Hematopoietic multipotent progenitor cell treated with erythropoietin and hydrocortisone succinate and interleukin-3 and kit ligand, for 17 days (in vitro differentiated cells): Measurements from ENCODE around the gene PKMYT1.

Experiments
- DNase-seq: peaks from one replicate; pipeline ENCODE4 v3.0.0-alpha.2; 2015; ENCODE audit warnings: low spot score

The PKMYT1 gene

DNA sequence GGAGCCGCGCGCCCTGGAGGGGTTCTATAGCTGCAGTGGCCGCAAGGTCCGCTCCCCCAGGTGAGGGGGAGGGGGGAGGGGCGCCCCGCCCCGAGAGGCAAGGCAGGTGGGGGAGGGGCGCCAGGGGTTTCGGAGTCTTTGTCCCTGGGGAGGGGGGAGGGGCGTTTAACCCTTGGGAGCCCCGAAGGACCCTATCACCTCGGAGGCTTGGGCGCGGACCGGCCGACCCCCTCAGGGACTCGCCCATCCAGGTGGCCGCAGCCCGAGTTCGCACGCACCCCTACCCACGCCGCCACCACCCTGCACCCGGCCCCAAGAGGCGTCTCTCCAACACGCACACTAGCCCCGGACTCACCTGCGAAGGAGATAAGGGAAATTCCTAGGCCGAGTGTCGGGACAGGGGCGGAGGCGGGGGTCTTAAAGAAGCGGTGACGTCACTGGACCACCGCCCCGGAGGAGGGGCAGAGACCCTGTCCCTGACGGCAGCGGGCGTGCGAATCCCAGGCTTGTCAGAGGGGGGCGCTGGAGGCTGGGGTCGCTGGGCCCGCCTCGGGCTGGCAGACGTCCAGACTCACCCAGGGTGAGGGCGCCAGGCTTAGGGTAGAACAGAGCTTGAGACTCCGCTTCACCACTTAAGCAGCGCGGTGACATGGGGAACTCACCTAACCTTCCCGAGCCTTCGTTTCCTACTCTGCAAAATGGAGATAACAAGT is 37.7 kb upstream of the PKMYT1 start, which contains the start of gene CLDN6:
TSS of gene CLDN6 (minus strand) at position 390 of the 713 bp plus-strand sequence. CDS start 2,162 bp downstream, outside the sequence.
- DNase-seq: peak; percentile 51

DNA sequence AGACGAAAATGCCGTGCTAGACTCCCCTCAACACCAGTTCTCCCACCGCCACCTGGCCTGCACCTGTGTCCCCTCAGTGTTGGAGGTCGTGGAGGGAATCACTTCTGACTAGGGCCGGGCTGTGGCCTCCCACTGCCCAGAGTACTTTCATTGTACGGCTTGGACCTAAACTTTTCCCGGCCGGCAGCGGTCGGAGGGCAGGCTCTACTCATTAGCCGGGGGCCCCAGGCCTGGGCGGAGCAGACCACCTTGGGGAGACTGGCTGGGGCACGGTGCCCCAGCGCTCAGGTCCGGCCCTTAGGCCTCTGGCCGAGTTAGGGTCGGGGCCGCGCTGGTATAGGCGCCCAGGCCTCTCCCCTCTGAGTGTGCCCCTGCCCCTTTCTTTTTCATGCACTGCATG is 37.1 kb upstream of the PKMYT1 start:
- DNase-seq: no peak

DNA sequence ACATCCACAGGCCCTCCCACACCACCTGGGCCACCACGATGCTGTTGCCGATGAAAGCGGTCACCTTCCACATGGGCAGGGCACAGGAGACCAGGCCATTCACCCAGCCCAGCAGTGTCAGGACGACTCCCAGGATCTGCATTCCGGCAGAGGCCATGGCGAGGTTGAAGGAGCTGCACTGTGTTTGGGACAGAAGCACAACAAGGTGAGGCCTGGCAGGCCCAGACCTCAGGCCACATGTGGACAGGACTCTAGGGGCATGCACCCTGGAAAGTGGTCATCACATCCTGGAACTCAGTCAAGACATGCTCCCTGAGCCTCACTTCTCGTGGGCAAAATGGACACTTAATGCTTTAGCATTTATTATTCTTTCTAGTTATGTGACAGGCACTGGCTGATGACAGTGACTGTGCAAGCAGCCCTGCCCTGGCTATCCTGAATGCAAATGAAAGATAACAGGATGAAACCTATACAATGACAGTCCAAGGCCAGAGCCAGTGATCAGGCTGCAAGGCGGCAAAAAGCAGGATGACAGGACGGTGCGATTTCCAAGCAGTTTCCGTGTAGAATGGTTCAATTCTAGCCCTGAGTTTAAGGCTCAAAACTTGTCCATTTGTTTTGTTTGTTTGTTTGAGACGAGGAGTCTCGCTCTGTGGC is 35.7 kb upstream of the PKMYT1 start:
- no peak for DNase-seq

DNA sequence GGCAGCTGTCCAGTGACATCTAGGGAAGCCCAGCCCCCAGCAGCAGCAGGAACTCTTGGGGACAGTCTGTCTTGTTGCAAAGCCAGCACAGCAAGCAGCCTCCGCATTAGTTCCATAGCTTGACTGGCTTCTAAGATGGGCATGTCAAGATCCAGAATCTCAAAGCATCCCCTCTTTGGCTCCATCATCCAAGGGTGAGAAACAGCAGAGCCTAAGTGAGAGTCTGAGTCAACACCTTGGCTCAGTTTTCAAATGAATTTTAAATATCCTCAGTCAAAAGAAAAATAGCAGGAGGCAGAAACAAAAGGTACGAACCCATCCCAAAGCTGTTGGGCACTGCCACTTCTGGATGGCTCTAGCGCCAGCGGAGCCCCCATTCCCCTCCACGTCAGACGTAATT is 34.7 kb upstream of the PKMYT1 start:
- no peak for DNase-seq

DNA sequence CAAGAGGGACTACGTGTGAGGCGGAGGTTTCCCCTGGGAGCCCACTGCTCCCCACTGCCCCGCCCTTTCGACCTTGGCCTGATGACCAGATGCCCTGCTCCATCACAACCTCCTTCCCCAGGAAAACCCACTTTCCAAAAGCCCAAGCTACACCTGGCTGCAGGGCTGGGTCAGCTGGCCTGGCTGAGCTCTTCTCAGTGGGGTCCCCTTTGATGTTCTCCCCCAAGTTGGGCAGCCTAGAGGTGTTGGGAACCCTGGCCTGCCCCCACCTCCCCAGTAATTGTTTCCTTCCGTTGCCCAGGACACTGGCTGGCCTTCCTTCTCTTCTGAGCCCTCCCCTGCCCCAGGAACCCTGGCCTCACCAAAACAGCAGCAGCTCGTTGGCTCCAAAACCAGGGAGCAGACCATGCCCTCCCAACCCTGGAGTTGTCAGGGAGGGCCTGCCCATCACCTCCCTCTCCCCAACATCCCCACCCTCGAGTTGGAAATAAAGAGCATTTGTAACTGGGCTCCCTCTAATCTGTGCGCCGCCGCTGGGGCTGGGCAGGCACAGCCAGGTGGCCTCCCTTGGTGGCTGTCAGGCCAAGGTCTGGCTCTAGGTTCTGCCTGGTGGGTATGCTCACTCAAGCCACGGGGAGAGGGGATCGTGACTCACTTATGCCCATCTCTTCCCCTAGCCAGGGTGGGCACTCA is 33.9 kb upstream of the PKMYT1 start:
- DNase-seq: no peak

DNA sequence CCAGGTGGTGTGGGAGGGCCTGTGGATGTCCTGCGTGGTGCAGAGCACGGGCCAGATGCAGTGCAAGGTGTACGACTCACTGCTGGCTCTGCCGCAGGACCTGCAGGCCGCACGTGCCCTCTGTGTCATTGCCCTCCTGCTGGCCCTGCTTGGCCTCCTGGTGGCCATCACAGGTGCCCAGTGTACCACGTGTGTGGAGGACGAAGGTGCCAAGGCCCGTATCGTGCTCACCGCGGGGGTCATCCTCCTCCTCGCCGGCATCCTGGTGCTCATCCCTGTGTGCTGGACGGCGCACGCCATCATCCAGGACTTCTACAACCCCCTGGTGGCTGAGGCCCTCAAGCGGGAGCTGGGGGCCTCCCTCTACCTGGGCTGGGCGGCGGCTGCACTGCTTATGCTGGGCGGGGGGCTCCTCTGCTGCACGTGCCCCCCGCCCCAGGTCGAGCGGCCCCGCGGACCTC is 33.3 kb upstream of the PKMYT1 start:
- DNase-seq: no peak

DNA sequence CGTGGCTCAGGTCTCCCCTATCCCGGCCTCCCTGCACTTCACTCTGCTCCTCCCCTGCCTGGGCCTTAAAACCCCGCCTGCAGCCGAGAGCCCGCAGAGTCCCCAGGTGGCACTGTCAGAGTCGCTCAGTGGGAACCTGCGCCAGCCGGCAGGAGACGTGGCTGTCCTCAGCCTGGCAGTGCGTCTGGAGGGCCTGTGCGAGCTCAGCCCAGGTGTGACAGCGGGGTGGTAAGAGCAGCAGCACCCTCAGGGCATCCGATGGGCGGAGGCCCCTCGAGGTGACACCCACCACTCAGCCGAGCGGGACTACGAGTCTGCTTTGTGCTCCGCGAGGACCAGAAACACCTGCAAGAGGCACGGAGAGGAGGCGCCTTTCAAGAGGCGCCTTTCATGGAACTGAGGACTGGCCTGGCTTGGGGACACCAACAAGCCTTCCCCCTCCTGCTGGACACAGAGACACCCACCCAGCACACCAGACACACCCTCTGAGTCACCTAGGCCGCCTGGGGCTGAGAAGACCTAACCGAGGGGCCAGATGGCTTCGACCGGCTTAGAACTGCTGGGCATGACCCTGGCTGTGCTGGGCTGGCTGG is 32.7 kb upstream of the PKMYT1 start, which contains the start of gene CLDN9:
TSS of gene CLDN9 (plus strand) at position 96 of the 593 bp plus-strand sequence. CDS start at position 536, 440 bp downstream.
- no peak for DNase-seq

DNA sequence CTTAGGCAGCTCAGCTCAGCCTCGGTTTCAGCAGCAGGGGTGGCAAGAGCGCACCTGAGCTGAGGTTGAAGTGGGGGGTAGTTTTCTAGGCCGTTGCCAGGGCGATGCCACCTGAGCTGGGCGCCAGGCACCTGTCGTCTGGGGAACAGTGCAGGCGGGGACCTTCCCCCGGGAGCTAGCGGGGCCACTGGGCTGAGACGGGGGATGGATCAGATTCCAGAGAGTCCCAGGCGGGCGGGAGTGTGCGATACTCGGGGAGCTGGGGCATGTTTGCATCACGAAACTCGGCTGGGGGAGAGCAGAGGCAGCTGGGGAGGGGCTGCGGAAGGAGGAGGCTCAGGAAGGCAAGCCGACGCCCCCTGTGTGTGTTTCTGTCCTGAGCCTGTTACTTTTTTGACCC is 32.0 kb upstream of the PKMYT1 start:
- DNase-seq: no peak

DNA sequence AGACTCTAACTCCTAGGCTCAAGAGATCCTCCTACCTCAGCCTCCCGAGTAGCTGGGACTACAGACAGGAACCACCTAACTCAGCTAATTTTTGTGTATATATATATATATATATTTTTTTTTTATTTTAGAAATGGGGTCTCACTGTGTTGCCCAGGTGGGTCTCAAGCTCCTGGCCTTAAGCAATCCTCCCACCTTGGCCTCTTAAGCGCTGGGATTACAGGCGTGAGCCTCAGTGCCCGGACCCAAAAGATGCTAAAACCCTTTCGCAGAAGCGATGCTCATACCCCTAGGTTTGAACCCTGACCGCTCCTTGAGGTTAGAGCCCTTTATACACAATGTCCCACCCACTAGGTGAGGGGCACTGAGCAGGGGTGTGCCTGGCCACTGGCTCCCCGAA is 30.3 kb upstream of the PKMYT1 start:
- no peak for DNase-seq

DNA sequence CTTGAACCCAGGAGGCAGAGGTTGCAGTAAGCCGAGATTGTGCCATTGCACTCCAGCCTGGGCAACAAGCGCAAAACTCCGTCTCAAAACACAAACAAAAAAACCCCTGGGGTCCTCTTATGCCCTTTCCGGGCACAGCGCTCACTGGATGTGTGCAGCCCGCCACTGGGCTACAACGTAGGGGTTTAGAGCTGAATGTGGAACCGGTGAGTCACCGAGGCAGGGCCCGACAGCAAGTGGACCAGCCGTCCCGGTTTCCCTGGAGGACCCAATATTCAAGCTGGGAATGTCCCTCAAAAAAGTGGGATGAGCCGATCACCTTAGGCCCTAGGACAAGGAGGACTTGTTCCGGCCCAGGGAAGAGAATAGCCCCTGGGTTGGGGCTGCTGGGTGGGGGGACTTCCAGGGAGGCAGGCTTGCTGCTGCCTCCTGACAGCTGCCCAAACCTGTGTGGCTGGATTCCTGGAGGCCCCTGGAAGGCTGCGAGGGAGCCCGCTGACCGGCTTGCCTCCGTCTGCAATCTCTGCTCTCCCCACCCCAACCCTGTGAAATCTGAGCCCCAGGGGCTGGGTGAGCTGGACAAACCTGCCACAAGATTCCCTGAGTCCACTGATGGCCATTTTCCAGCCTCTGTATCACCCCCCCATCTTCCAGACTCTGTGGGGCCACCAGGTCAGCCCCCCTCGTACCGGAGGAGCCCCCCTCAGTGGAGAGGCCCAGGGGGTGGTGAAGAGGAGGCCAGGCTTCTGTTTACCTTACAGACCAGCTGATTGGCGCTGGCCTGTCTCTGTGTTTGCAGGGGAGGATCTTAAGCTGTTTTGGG is 29.5 kb upstream of the PKMYT1 start:
- no peak for DNase-seq

DNA sequence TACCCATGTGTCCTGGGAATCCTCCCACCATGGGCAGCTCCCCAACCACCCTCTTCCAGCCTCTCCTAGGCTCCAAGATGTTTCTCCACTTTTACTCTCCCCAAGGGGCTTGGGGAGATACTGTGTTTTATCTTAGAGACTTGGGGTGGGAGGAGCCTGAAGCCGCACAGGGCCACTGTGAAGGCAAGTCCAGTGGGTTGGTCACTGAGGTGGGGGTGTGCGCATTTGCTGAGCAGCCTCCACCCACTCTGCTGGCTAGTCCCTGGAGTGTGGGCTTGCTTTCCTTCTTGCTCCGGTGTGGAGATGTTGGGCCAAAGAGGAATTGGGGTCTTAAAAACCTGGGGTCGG is 28.4 kb upstream of the PKMYT1 start:
- DNase-seq: no peak

DNA sequence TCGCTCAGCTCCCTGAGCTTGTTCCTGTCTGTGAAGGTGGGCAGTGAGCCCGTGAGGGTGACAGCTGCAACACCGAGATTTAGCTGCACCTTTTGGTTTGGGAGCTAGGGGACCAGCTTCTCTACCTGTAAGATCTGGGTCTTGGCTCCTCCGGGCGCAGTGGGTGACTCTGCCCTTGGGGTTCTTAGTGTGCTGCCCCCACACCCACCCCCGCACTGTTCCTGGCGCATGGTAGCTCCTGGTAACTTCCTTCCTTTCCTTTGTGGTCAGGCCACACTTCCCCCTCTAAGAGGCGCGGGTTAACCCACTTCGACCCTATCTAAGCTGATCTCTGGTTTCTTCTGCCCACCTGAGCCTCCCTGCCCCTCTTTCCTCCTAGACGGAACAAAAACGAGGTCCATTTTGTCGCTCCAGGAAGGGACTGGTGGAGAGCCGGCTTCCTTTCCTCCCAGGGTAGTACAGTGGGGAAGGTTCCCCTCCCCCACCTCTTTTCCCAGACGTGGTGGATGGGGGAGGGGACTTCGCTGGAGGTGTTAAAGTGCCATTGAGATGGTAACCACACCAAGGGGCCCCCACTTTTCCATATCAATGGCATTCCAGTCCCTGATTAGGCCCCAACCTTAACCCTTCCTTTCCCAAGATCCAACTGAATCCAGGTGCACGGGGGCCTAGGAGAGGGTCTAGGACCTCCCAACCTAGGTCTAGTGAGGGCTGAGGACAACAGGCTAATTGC is 27.9 kb upstream of the PKMYT1 start:
- DNase-seq: no peak

DNA sequence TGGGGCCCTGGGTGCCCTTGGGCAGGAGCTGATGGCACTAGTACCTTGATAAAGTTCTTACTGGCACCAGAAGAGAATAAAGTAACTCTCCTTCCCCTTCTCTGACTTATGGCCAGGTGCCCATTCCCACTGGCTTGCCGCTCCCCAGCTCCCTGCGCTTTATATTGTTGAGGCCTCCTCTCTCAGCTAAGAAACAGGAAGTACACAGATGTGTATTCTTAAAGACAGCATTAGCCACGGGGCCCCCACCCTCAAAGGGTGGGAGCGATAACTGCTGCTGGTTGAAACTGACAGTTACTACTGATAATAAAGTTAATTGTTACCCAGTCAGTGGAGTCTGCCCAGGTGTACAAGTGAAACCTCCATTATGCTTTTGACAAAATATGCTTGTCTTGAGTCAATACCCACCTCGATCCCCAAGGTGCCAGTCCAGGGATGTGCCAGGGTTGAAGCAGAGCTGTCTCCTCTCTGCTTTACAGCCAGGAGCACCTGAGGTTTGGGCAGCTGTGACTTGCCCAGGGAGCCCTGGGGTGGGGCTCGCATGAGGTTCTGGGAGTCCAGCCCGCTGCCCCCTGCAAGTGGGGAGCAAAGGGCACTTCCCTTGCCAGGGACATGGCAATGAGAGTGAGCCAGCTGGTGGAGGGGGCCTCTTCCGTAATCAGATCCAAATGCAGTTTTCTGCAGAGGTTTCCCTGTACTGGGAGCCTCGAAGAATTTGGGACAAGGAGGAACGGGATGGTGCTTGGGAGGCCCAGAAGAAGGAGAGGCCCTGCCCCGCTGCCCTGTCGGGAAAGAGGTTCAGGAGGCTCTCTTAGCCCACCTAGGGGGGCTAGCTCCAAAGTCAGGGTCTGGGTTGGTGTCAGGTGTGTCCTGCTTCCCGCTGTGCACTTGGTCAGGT is 27.1 kb upstream of the PKMYT1 start:
- DNase-seq: no peak

DNA sequence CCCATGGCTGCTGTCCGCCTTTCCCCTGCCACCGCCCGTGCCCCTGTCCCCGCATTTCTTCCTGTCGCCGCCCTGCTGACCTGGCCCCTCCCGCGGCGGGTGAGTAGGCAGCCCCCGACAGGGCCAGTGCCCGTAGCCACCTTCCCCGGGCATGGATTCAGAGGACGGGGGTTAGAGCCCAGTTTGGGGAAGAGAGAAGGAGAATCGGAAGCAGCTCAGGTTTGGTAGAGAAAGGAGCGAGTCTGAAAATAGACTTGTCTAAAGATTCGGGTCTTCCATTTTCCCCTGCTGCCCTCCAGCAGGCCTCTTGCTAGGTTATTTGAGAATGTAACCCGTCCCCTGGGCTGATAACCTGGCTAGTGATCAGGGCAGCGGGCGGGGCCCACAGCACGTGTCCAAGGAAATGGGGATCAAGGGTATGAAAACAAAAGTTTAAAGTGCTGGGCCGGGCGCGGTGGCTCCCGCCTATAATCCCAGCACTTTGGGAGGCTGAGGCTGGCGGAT is 24.6 kb upstream of the PKMYT1 start:
- peak; percentile 14 for DNase-seq

DNA sequence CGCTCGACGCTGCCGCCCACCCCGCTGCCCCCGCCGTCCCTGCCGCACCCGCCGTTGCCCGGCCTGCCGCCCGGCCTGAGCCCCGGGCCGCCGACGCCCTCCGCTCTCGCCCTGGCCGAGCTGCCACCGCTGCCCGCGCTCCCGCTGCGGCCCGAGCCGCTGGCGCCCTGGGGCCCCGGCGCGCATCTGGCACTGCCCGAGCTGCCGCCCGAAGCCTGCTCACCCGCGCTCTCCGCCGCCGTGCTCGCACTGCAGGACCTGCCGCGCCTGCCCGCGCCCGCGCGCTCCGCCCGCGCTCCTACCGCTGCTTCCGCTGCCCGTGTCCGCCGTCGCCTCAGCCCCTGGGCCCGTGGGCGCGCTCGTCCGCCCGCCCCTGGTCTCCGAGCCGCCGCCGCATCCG is 24.1 kb upstream of the PKMYT1 start:
- DNase-seq: no peak

DNA sequence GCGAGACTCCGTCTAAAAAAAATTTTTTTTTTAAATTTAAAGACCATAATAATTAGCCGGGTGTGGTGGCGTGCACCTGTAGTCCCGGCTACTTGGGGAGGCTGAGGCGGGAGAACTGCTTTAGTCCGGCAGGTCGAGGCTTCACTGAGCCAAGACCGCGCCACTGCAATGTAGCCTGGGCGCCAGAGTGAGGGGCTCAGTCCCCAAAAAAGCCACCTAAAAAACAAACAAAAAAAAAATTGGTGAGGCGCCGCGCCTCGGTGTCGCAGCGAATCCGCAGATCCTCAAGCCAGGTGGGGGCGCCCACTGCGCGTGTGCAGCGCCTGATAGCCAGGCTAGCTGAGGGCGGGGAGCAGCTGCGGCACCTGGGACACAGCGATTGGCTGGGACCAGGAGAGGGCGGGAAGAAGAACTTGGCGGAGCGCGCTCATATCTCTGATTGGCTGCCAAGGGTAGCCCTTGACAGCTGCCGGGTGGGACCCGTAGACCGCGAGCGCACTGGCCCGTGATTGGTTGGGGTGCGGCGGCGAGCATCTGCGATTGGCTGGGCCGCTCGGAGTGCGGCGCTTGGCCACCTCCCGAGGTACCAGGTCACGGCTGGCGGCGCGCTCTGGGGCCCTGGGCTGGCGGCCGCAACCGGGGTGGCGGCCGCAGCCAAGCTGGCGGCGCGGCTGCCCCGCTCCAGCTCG is 23.5 kb upstream of the PKMYT1 start:
- DNase-seq: peak; percentile 99

DNA sequence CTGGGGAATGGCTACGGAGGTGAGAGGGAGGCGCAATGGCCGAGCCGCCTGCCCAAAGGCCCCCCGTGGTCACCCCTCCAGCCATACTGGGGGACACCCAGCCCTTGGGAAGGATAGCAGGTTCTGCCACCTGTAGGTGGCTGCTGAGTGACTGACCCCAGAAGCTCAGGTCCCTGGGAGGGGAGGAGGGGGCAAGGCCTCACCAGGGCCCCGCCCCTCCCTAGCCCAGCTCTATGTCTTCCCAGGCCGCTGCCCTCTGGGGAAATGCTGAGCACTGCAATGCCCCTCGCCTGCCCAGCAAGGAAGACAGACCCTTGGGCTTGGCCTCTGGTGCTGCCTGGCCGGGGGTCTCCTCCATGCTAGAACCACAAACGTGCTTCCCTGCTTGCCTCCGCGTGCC is 21.1 kb upstream of the PKMYT1 start:
- no peak for DNase-seq

DNA sequence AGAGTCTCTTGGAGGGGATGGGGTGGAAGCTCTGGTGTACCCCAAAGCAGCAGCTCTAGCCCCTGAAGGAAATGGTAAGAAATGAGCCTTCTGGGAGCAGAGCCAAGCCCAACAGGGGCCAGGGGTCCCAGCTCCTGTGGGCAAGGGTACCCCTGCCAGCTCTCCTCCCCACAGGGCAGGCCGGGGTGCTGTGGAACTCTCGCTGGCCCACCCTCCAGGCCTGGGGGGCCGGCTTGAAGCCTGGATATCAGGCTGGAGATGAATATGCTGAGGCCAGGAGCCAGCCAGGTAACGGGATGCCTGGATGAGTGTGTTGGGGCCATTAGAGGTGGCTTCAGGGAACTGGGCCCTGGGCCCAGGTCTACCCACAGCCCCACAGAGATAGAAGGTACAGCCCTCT is 20.3 kb upstream of the PKMYT1 start:
- DNase-seq: no peak

DNA sequence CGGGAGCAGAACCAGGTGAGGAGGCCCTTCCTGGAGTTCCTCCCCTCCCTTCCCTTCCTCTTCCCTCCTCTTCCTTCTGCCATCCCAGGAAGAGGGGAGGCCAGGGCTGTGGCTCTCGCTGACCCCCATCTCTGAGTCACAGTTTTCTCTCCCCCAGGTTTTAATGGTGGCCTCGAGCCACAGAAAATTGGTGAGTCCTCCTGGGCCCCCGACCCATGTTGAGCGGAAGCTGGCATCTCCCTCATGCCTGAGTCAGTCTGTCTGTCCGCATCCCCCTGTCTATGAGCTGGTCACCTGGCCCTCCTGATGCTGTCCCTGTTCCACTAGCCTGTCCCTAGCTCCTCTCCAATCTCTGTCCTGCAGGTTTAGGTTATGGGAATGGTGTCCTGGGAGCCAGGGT is 19.7 kb upstream of the PKMYT1 start:
- DNase-seq: no peak
